Urinary bladder (tissue), 4 donors: ENCODE results near the gene SLC8A2. TPM values are rescaled to one million over a fixed set of nuclear protein-coding genes. Genes with fewer than 3 reads are reported as not detected.
"Not testable (repeated sequence)": the region's sequence is repeated elsewhere in the genome, so short reads cannot be mapped to it uniquely, and the experiment has no call there.

Source experiments
- DNase-seq: peaks from one replicate; pipeline ENCODE4 v3.0.0-alpha.2; 2015; ENCODE audit errors: extremely low spot score
- H3K27ac ChIP-seq: one replicate; pipeline ENCODE4 v1.5.1; 2013; ENCODE audit warnings: low read depth, mild to moderate bottlenecking, moderate library complexity
- H3K36me3 ChIP-seq: one replicate; pipeline ENCODE4 v1.6.1; 2013; ENCODE audit warnings: mild to moderate bottlenecking, moderate library complexity; ENCODE audit not compliant: insufficient read depth
- H3K4me1 ChIP-seq: one replicate; pipeline ENCODE4 v1.6.1; 2013; ENCODE audit warnings: mild to moderate bottlenecking, moderate library complexity; ENCODE audit not compliant: insufficient read depth
- H3K4me3 ChIP-seq: one replicate; pipeline ENCODE4 v1.5.1; 2013; ENCODE audit warnings: low read depth, low read length
- WGBS: extraction: QIAGEN DNeasy Blood & Tissue Kit; methylation state at CpG from one replicate; pipeline ENCODE4 v1.1.7; 2013; 5-methylcytosine and 5-hydroxymethylcytosine counted together
- polyA plus RNA-seq: library from polyadenylated mRNA; stranded (reverse); fragments of 200-250 nt; gene quantifications from one replicate; pipeline ENCODE4 v1.2.3, GENCODE V29; 2013
- total RNA-seq: library from RNA; depleted of rRNA; stranded (reverse); fragments of >200 nt; gene quantifications from one replicate; pipeline ENCODE4 v1.2.3, GENCODE V29; 2014
- donor health status: healthy with polysubstance abuse.
- donor health status: healthy.

The SLC8A2 gene
- total and polyA plus RNA-seq, 2 donors: 1.5 to 10.2 TPM

GRCh38 chr19:47405197-47405550 lies 66.5 kb downstream of the SLC8A2 start:
- Histone ChIP-seq H3K27ac (no peak overlapping the region), H3K36me3 (no peaks in the 10 kb centered on the region), H3K4me1 (no peaks in the 10 kb centered on the region), H3K4me3 (no peak overlapping the region)
- DNase-seq: no peak
- WGBS: 91% methylated on average over 4 of the region's 4 CpGs

GRCh38 chr19:47404334-47405196 lies 67.1 kb downstream of the SLC8A2 start:
- 75% methylated on average over 9 of the region's 9 CpGs for WGBS
- H3K36me3 ChIP-seq: no peaks in the 10 kb centered on the region
- H3K4me1 ChIP-seq: no peaks in the 10 kb centered on the region
- no peak overlapping the region for H3K27ac ChIP-seq
- DNase-seq: no peak
- H3K4me3 ChIP-seq: no peak overlapping the region

- H3K4me1 ChIP-seq: no peaks in the 10 kb centered on the region
- WGBS: 86% methylated on average over 16 of the region's 16 CpGs
- no peak for DNase-seq
- H3K4me3 ChIP-seq: no peak overlapping the region
- H3K36me3 ChIP-seq: no peaks in the 10 kb centered on the region
- no peak overlapping the region for H3K27ac ChIP-seq
Measured at GRCh38 chr19:47402504-47402903, 69.2 kb downstream of the SLC8A2 start.

GRCh38 chr19:47398707-47399597 lies 72.7 kb downstream of the SLC8A2 start:
- Histone ChIP-seq H3K4me3 (no peak overlapping the region), H3K27ac (no peak overlapping the region), H3K36me3 (no peaks in the 10 kb centered on the region), H3K4me1 (no peaks in the 10 kb centered on the region)
- no peak for DNase-seq
- 38% methylated on average over 24 of the region's 24 CpGs for WGBS

GRCh38 chr19:47391510-47392223 lies 80.0 kb downstream of the SLC8A2 start:
- 38% methylated on average over 15 of the region's 15 CpGs for WGBS
- no peak for DNase-seq
- no peak overlapping the region for H3K4me3 ChIP-seq
- H3K27ac ChIP-seq: no peak overlapping the region
- no peaks in the 10 kb centered on the region for H3K4me1 ChIP-seq
- no peaks in the 10 kb centered on the region for H3K36me3 ChIP-seq

- no peak for DNase-seq
- Histone ChIP-seq H3K36me3 (no peaks in the 10 kb centered on the region), H3K4me1 (no peaks in the 10 kb centered on the region), H3K27ac (no peak overlapping the region), H3K4me3 (no peak overlapping the region)
- 71% methylated on average over 20 of the region's 20 CpGs for WGBS
Measured at GRCh38 chr19:47390533-47391488, 80.9 kb downstream of the SLC8A2 start.

- no peak for DNase-seq
- Histone ChIP-seq H3K4me3 (no peak overlapping the region), H3K36me3 (no peaks in the 10 kb centered on the region), H3K4me1 (no peaks in the 10 kb centered on the region), H3K27ac (no peak overlapping the region)
- whole genome bisulfite sequencing: 70% methylated on average over 9 of the region's 9 CpGs
Measured at GRCh38 chr19:47389150-47389556, 82.5 kb downstream of the SLC8A2 start.

GRCh38 chr19:47388721-47389120 lies 83.0 kb downstream of the SLC8A2 start:
- not testable (repeated sequence) for H3K4me3 ChIP-seq, DNase-seq, H3K27ac ChIP-seq, H3K4me1 ChIP-seq, H3K36me3 ChIP-seq
- WGBS: 89% methylated on average over 5 of the region's 5 CpGs

- H3K4me1 ChIP-seq, H3K36me3 ChIP-seq, H3K4me3 ChIP-seq, DNase-seq, H3K27ac ChIP-seq: not testable (repeated sequence)
- WGBS: 88% methylated on average over 3 of the region's 3 CpGs
Measured at GRCh38 chr19:47387623-47388022, 84.1 kb downstream of the SLC8A2 start.

GRCh38 chr19:47386582-47386981 lies 85.1 kb downstream of the SLC8A2 start:
- 86% methylated on average over 12 of the region's 12 CpGs for WGBS

GRCh38 chr19:47384533-47384932 lies 87.2 kb downstream of the SLC8A2 start:
- H3K4me3 ChIP-seq, H3K27ac ChIP-seq, DNase-seq, H3K36me3 ChIP-seq, H3K4me1 ChIP-seq: not testable (repeated sequence)
- 86% methylated on average over 4 of the region's 4 CpGs for WGBS

More at GRCh38 chr19:47386582-47386981, 85.1 kb downstream of the SLC8A2 start:
- H3K4me1 ChIP-seq, DNase-seq, H3K27ac ChIP-seq, H3K4me3 ChIP-seq, H3K36me3 ChIP-seq: not testable (repeated sequence)

GRCh38 chr19:47383890-47384289 lies 87.8 kb downstream of the SLC8A2 start:
- not testable (repeated sequence) for H3K36me3 ChIP-seq, H3K4me3 ChIP-seq, H3K4me1 ChIP-seq, DNase-seq, H3K27ac ChIP-seq
- 86% methylated on average over 5 of the region's 5 CpGs for WGBS
